Activated CD4-positive, alpha-beta memory T cell treated with anti-CD3 and anti-CD28 coated beads for 36 hours (primary cell): ENCODE data around the gene MEGF6. TPM values are rescaled to one million over a fixed set of nuclear protein-coding genes. Genes with fewer than 3 reads are reported as not detected.
"Not testable (repeated sequence)": the region's sequence is repeated elsewhere in the genome, so short reads cannot be mapped to it uniquely, and the experiment has no call there.

Source experiments
- CTCF ChIA-PET: fragments of 350-600 bp; sonication (Branson Sonifier 250); formaldehyde crosslinking; loops from one replicate; lab custom pipeline; 2021; ENCODE audit warnings: antibody characterized with exemption, inconsistent platforms; lab: Charles Lee
- POLR2A ChIA-PET: fragments of 350-600 bp; sonication (Branson Sonifier 250); formaldehyde crosslinking; loops from one replicate; lab custom pipeline; 2021; ENCODE audit warnings: antibody characterized with exemption; lab: Charles Lee
- DNase-seq: peaks from one replicate; pipeline ENCODE4 v3.0.0-alpha.2; 2020
- H3K27ac Mint-ChIP-seq: one replicate; pipeline ENCODE4 v1.8.0; 2021; ENCODE audit warnings: mixed read lengths
- H3K27me3 Mint-ChIP-seq: one replicate; pipeline ENCODE4 v1.8.0; 2021; ENCODE audit warnings: mixed read lengths
- H3K36me3 Mint-ChIP-seq: one replicate; pipeline ENCODE4 v1.8.0; 2021; ENCODE audit warnings: mixed read lengths
- H3K4me1 Mint-ChIP-seq: one replicate; pipeline ENCODE4 v1.8.0; 2021; ENCODE audit warnings: low read depth, mixed read lengths
- H3K4me3 Mint-ChIP-seq: one replicate; pipeline ENCODE4 v1.8.0; 2021; ENCODE audit warnings: mild to moderate bottlenecking, mixed read lengths
- H3K9me3 Mint-ChIP-seq: one replicate; pipeline ENCODE4 v1.8.0; 2021; ENCODE audit warnings: mixed read lengths
- intact Hi-C: fragments of 100-400 bp; cut with micrococcal nuclease; formaldehyde crosslinking; loops from one replicate; pipeline ENCODE4 v1.15.1; 2023
- total RNA-seq, 2 experiments: library from RNA; stranded (reverse); gene quantifications; one replicate each; pipeline ENCODE4 v1.2.3, GENCODE V29; 2021

The MEGF6 gene
- total RNA-seq, 2 experiments from 2014 or later, result 6.8 to 9.8 TPM

DNA sequence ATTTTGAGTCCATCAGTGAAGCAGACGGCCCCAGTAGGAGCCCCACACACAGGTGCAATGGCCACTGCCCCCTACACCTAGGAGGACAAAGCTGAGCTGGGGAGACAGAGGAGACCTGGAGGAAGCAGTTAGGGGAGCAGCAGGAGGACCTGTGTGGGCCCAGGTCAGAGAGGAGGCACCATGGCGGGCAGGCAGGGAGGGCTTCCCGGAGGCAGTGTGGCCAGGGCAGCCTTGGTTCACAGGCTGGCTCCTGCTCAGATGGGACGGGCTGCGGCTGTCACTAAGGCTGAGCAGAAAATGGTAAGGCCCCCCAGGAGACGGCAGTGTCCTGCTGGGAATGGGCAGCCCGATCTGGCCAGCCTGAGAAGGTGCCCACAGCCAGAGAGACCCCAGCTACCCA lies 15.4 kb downstream of the MEGF6 start:
- no peaks in the 10 kb centered on the region for H3K9me3 Mint-ChIP-seq
- intact Hi-C loops, result no loop called here
- no peaks in the 10 kb centered on the region for H3K27me3 Mint-ChIP-seq
- ChIA-PET POLR2A (no interaction called here), CTCF (no interaction called here)
- no peak overlapping the region for H3K4me3 Mint-ChIP-seq
- H3K4me1 Mint-ChIP-seq, result peaks cover 13% of the 10 kb centered on the region
- H3K36me3 Mint-ChIP-seq, result no peaks in the 10 kb centered on the region
- no peak for DNase-seq
- H3K27ac Mint-ChIP-seq, result no peak overlapping the region

DNA sequence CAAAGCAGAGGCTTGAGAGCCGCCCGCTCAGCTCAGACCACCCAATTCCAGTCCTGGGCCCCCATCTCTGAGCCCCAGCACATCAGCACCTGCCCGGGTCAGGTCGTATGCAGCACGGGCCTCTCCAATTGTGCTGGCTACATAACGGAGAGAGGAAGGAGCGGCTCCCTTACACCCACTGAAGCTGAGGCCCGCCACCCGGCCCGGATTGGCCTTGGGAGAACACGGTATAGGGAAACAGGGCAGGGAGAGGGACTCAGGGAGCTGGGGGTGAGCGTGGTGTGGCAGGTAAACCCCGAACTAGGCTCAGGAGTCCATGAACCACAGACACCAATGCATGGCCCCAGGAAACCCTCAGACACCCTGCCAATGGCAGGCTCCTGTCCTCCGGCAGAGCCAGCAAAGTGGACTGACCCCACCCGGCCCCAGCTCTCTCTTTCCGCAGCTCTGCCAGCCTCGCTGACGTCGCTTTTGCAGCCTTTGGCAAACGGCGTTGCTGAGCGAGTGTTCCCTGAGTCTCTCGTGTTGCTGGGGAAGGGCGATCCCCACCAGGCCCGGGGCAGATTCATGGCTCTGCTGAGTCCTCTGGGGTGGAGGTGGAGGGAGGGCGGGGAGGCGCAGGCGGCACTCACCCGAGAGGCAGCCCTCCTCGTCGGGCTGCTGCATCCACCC lies 16.5 kb downstream of the MEGF6 start:
- Mint-ChIP-seq H3K4me3 (no peak overlapping the region), H3K27me3 (no peaks in the 10 kb centered on the region), H3K27ac (no peak overlapping the region), H3K9me3 (no peaks in the 10 kb centered on the region), H3K36me3 (no peaks in the 10 kb centered on the region), H3K4me1 (peaks cover 13% of the 10 kb centered on the region)
- ChIA-PET POLR2A (no interaction called here), CTCF (no interaction called here)
- intact Hi-C loops, result no loop called here
- DNase-seq, result no peak

DNA sequence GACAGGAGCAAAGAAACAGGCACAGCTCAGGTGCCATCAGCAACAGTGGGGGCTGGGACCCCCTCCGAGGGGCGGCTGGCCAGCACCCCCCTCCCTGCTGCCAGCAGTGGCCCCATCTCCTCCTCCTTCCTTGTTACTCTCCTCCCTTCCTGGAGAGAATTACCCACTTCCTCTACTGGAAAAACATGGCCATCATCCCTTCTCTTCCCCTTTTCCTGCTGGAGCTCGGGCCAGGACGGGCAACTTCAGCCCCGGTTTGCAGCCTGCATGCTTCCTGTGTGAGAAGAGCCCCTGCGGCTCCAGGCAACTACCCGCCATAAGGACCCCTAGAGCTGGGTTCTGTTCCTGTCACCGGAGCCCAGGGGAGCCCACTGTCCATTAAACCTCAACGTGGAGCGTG lies 17.6 kb downstream of the MEGF6 start:
- Mint-ChIP-seq H3K36me3 (no peaks in the 10 kb centered on the region), H3K4me1 (peaks cover 13% of the 10 kb centered on the region), H3K27ac (no peak overlapping the region), H3K9me3 (no peaks in the 10 kb centered on the region), H3K4me3 (no peak overlapping the region), H3K27me3 (no peaks in the 10 kb centered on the region)
- POLR2A ChIA-PET, result no interaction called here
- CTCF ChIA-PET, result no interaction called here
- intact Hi-C loops, result no loop called here
- no peak for DNase-seq

DNA sequence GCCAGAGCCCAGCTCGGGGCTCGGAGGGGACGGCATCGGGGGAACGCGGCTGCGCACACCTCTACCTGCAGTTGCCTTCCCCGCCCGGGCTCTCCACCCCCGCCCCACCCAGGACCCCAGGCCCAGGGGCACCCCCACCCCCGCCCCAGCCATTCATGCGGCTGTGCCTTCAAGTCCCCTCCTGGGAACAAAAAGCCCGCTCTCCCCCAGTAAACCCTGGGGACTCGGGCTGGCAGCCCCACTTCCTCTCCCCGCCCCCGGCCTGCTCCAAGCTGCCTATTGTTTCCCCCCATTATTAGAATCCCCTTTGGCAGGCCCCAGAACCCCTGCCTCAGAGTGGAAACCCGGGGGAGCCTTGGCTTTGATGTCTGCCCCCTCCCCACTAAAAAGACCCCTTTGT lies 18.0 kb downstream of the MEGF6 start:
- ChIA-PET POLR2A (no interaction called here), CTCF (no interaction called here)
- Mint-ChIP-seq H3K36me3 (no peaks in the 10 kb centered on the region), H3K9me3 (no peaks in the 10 kb centered on the region), H3K27me3 (no peaks in the 10 kb centered on the region), H3K4me1 (peaks cover 12% of the 10 kb centered on the region), H3K4me3 (no peak overlapping the region), H3K27ac (no peak overlapping the region)
- DNase-seq, result no peak
- intact Hi-C loops, result no loop called here

DNA sequence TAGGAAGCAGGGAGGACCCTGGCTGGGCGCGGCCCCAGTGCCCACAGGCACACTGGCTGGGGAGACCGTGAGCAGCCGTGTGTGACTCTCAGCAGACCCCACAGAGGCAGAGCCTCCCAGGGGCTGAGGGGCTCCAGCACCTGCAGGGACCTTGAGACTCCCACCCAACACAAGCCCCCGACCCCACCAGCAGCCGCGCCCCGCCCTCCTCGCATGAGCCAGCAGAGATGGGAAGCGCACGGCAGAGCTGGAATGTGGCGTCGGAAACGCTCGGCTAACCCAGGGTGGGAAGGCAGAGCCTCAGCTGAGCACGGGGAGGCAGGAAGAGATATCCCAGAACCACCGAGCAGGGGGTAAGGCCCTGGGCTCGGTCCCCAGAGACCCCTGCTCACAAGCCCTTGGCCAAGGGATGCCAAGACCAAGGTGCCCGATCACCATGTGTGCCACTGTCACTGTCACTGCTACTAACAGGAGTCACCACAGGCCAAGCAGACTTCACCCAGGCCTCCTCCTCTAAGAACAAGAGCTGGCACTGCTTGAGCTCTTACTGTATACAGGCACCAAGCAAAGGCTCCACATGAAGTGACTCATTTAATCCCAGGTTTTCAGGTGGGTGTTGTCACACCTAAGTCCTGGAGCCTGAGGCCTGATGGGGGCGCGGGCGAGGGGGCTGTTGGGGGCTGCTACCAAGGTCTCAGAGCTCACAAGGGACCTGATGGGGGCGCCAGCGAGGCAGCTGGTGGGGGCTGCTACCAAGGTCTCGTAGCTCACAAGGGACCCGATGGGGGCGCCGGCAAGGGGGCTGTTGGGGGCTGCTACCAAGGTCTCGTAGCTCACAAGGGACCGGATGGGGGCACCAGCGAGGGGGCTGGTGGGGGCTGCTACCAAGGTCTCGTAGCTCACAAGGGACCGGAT lies 20.1 kb downstream of the MEGF6 start:
- intact Hi-C loops, result no loop called here
- ChIA-PET CTCF (interaction anchor here (0.6 kb wide), 1 partner anchor 39 kb away, joined by 3 read pairs; no protein-coding TSS in a partner anchor), POLR2A (no interaction called here)

DNA sequence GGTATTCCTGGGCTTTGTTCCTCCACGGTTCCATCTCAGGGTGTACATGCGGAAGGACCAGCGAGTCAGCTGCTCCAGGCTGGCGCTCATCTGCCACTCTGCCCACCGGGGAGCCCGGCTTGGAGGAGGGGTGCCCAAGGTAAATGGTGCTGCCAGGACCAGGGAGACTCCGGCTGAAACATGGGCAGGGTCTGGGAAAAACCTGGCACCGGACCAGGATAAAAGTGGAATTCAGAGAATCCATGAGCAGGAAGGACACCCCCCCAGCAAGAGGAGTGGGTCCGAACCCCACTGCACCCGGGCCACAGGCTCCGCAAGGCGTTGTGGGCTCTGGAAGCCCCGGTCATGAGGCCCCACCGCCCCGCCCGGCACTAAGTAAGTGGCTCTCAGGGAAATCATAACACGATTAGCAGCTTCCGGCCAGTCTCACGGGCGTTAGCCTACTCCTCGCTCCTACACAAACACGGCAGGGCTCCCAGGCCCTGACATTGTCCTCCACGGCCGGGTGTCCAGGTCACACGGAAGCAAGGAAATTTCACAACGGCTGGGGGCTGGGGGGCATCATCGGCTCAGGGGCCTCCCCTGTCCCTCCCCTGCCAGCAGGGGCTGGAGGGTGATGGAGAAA lies 21.1 kb downstream of the MEGF6 start:
- no peak for DNase-seq
- Mint-ChIP-seq H3K36me3 (no peaks in the 10 kb centered on the region), H3K4me3 (no peak overlapping the region), H3K4me1 (no peaks in the 10 kb centered on the region), H3K27ac (no peak overlapping the region), H3K9me3 (no peaks in the 10 kb centered on the region), H3K27me3 (no peaks in the 10 kb centered on the region)
- ChIA-PET POLR2A (no interaction called here), CTCF (no interaction called here)
- intact Hi-C loops, result no loop called here

More for the DNA sequence above, 20.1 kb downstream of the MEGF6 start:
- Mint-ChIP-seq H3K36me3 (no peaks in the 10 kb centered on the region), H3K9me3 (no peaks in the 10 kb centered on the region), H3K27ac (no peak overlapping the region), H3K4me3 (no peak overlapping the region), H3K27me3 (no peaks in the 10 kb centered on the region), H3K4me1 (no peaks in the 10 kb centered on the region)
- DNase-seq, result no peak

DNA sequence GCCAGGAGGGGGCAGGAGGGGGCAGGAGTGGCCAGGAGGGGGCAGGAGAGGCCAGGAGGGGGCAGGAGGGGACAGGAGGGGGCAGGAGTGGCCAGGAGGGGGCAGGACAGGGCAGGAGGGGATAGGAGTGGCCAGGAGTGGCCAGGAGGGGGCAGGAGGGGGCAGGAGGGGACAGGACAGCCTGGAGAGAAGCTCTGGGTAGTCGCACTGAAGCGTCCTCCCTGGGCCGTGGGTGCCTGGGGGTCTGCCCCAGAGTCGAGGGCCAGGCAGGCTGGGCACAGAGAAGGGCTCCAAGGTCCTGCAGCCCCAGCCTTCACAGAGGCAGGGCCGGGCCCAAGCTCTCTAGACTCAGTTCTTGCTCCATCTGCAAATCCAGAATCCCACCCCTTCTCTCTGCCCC lies 22.9 kb downstream of the MEGF6 start:
- Mint-ChIP-seq H3K4me1 (no peaks in the 10 kb centered on the region), H3K9me3 (no peaks in the 10 kb centered on the region), H3K36me3 (no peaks in the 10 kb centered on the region), H3K27ac (no peak overlapping the region), H3K4me3 (no peak overlapping the region), H3K27me3 (no peaks in the 10 kb centered on the region)
- intact Hi-C loops, result no loop called here
- POLR2A ChIA-PET, result no interaction called here
- DNase-seq, result no peak
- CTCF ChIA-PET, result no interaction called here

DNA sequence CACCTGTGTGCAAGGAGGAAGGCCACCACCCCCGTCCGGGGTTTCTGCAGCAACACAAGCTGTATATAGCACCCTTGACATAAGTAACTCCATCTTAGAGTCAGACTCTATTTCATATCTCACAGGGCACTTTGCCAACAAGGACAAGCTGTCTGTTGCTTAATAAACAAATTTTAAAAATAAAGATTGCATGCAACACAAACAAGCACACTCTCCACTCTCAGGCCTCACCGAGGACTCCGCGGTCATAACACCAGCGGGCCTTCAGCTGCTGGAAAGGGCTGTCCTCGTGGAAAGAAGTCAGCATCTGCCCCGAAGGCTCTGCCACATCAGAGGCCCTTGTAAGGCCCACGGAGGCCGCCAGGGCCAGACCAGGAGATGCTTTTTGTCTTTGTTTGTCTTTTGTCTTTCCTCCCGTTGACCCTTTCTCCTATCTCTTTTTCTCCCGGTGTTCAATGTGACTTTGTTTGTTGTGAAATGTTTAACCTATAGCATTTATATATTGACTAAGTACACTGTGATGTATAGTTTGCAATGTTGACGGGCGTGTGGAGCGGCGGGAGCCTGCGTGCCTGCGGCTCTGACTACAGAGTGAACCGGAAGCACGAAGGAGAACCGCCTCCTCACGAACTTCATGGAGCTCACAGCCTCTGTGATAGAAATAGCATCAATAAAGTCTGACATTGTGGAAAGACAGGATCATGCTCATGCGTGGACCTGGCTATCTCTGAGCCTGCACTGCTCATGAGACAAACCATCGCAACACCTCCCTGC lies 24.1 kb downstream of the MEGF6 start:
- DNase-seq, result no peak
- Mint-ChIP-seq H3K4me3 (no peak overlapping the region), H3K27me3 (no peaks in the 10 kb centered on the region), H3K9me3 (no peaks in the 10 kb centered on the region), H3K36me3 (no peaks in the 10 kb centered on the region), H3K27ac (no peak overlapping the region), H3K4me1 (no peaks in the 10 kb centered on the region)
- ChIA-PET POLR2A (no interaction called here), CTCF (interaction anchor here (1.1 kb wide), 1 partner anchor 32 kb away, joined by 4 read pairs; no protein-coding TSS in a partner anchor)
- intact Hi-C loops, result no loop called here

DNA sequence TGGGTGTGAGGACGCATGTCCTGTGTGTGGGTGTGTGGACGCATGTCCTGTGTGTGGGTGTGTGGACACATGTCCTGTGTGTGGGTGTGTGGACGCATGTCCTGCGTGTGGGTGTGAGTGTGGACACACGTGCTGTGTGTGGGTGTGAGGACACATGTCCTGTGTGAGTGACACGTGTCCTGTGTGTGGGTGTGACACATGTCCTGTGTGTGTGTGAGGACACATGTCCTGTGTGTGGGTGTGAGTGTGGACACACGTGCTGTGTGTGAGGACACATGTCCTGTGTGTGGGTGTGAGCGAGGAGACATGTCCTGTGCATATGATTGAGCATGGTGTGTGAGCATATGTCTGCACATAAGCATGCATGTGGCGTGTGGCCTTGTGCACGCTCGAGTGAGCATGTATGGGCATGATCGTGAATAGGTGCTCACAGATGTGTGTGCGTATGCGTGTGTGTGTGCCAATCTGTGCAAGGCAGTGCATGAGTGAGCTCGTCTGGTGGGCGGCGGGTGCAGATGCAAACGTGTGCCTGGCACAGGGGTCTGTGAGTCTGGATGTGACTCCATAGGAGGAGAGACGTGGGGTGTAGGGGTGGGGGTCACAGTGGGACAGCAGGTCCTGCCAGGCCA lies 25.3 kb downstream of the MEGF6 start:
- H3K27me3 Mint-ChIP-seq, result no peaks in the 10 kb centered on the region
- no peak overlapping the region for H3K4me3 Mint-ChIP-seq
- no peaks in the 10 kb centered on the region for H3K9me3 Mint-ChIP-seq
- CTCF ChIA-PET, result no interaction called here
- H3K36me3 Mint-ChIP-seq, result no peaks in the 10 kb centered on the region
- DNase-seq, result no peak
- no peak overlapping the region for H3K27ac Mint-ChIP-seq
- intact Hi-C loops, result no loop called here
- POLR2A ChIA-PET, result no interaction called here
- H3K4me1 Mint-ChIP-seq, result no peaks in the 10 kb centered on the region

DNA sequence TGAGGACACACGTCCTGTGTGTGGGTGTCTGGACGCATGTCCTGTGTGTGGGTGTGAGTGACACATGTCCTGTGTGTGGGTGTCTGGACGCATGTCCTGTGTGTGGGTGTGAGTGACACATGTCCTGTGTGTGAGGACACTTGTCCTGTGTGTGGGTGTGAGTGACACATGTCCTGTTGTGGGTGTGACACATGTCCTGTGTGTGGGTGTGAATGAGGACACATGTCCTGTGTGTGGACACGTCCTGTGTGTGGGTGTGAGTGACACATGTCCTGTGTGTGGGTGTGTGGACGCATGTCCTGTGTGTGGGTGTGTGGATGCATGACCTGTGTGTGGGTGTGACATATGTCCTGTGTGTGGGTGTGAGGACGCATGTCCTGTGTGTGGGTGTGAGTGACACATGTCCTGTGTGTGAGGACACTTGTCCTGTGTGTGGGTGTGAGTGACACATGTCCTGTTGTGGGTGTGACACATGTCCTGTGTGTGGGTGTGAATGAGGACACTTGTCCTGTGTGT lies 25.9 kb downstream of the MEGF6 start:
- H3K9me3 Mint-ChIP-seq, H3K27me3 Mint-ChIP-seq, H3K4me3 Mint-ChIP-seq, H3K27ac Mint-ChIP-seq, POLR2A ChIA-PET, H3K36me3 Mint-ChIP-seq, intact Hi-C loops, CTCF ChIA-PET, H3K4me1 Mint-ChIP-seq: not testable (repeated sequence)
- peak; percentile 28 for DNase-seq

DNA sequence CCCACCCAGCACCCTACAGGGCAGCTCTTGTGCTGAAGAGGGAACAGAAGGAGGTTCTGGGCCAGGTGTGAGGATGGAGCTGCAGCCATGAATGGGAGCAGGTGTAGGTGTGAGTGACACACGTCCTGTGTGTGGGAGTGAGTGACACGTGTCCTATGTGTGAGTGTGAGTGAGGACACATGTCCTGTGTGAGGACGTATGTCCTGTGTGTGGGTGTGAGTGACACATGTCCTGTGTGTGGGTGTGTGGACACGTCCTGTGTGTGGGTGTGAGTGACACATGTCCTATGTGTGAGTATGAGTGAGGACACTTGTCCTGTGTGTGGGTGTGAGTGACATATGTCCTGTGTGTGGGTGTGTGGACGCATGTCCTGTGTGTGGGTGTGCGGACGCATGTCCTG lies 26.4 kb downstream of the MEGF6 start:
- H3K36me3 Mint-ChIP-seq, result no peaks in the 10 kb centered on the region
- no peaks in the 10 kb centered on the region for H3K4me1 Mint-ChIP-seq
- POLR2A ChIA-PET, result no interaction called here
- CTCF ChIA-PET, result no interaction called here
- H3K4me3 Mint-ChIP-seq, result no peak overlapping the region
- H3K27ac Mint-ChIP-seq, result no peak overlapping the region
- DNase-seq, result peak; percentile 48
- intact Hi-C loops, result no loop called here
- no peaks in the 10 kb centered on the region for H3K9me3 Mint-ChIP-seq
- no peaks in the 10 kb centered on the region for H3K27me3 Mint-ChIP-seq
